Cerebellar nuclear complex (tissue), 1 donor: Measurements from ENCODE around the gene PRKAR1B.

Experiments used
- DNase-seq, 2 experiments: peaks; one replicate each; lab custom pipeline; 2025; lab: John Stamatoyannopoulos, UW

PRKAR1B gene

GRCh38 chr7:572416-573268, 154.4 kb downstream of the PRKAR1B start:
- DNase-seq, result no peak

- no peak for DNase-seq
Observed at GRCh38 chr7:571718-572415, 155.2 kb downstream of the PRKAR1B start.

DNA sequence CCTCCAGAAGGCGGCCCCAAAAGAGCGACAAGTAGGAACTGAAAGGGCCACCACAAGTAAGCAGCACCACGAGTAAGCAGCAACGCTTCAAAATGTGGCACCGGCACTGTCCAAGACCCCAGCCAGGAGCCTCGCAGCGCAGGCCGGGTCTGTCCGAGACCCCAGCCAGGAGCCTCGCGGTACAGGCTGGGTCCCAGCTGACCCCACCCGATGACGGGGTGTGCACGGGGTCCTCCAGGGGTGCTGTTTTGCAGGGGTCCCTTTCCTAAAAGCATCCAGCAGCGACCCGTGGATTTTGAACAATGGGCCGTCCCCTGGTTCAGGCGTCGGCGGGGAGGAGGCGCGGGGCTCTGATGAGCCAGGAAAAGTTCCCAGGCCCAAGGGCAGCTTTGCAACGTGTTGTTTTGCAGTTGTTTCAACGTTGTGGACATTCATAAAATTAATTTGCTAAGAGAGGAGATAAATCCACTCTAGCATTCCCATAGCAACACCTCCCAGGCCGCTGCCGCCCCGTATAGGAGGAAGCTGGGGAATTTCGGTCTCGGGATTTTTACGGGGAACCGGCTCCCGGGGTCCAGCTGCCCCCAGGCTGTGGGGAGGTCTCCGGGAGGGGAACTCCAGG, 155.9 kb downstream of the PRKAR1B start:
- DNase-seq, result no peak

DNA sequence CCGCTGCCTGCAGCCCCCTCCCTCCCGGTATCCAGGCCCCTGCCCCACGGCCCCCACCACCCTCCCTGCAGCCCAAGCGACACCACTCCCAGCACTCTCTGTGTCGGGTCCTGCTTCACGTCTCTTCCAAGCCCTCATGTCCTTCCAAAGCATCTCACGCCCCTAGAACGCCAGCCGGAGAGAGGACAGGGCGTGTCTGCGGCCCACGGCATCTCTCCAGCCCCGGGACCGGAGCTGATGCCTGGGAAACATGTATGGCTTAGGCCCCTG, 156.3 kb downstream of the PRKAR1B start:
- DNase-seq, result no peak

DNA sequence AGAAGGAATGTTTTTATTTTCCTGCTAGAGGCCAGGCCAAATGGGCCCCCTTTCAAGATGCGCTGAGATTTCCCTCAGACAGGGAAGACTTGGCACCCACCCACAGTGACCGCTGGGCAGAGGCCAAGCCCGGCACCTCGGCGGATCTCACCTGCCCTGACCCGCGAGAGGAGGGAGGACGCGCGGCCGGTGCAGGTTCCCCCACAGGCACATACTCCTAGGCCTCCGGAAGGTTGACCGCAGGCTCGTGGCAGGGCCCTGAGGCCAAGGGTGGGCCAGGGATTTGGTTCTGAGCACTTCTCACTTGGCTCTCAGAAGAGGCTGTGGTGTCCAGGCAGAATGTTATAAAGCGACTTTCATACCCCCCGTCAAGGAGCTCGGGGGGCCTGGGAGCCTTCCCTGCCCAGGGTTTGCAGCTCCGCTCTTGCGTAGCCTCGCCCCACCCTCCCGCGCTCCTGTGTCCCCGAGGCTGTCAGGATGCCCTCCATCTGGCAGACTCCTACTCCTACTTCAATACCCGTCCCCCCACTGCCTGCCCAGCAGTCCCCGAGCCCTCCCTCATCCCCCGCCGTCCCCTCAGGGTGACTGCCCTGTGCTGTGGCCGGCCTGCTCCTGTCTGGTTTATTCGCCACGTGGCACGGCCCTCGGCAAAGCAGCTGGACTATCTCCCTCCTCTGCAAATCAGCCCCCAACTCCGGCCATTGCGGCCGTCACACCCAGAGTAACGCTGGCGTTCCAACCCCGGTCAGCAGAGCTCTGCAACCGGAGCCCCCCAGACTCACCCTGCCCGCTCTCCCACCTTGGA, 156.9 kb downstream of the PRKAR1B start:
- no peak for DNase-seq

- DNase-seq, result no peak
Observed at GRCh38 chr7:569071-569855, 157.8 kb downstream of the PRKAR1B start.

- no peak for DNase-seq
Observed at GRCh38 chr7:568031-568951, 158.8 kb downstream of the PRKAR1B start.

- DNase-seq, result no peak
Observed at GRCh38 chr7:567305-567883, 159.7 kb downstream of the PRKAR1B start.

GRCh38 chr7:566100-566499, 161.0 kb downstream of the PRKAR1B start:
- DNase-seq, result no peak

DNA sequence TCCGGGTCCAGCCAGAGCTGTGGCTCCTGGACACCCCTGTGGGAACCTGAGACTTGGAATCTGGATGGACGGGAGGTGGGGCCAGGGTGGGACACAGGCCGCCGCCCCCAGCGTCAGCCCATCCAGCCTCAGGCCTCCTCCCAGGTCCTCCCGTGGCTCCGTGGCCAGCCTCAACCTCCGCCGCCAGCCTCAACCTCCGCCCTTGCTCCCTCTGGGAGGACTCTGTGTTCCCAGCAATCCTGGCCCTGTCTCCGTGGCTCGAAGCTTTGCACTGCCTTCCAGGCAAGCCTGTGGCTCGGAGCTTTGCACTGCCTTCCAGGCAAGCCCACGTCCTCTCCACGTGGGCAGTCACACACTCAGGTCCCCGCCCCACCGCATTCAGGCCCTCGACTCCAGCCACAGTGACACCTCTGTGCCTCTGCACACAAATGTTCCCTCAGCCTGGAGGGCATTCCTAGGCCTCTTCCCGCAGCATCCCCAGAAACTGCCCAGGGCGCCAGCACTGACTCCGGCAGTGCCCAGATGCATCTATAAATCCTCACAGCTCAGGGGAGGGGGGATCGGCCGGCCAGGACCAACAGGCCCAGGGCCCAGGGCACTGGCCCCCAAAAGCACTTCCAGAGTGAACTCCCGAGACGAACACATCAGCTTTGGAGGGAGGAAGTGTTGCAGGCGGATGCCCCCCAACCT, 162.8 kb downstream of the PRKAR1B start:
- no peak for DNase-seq

DNA sequence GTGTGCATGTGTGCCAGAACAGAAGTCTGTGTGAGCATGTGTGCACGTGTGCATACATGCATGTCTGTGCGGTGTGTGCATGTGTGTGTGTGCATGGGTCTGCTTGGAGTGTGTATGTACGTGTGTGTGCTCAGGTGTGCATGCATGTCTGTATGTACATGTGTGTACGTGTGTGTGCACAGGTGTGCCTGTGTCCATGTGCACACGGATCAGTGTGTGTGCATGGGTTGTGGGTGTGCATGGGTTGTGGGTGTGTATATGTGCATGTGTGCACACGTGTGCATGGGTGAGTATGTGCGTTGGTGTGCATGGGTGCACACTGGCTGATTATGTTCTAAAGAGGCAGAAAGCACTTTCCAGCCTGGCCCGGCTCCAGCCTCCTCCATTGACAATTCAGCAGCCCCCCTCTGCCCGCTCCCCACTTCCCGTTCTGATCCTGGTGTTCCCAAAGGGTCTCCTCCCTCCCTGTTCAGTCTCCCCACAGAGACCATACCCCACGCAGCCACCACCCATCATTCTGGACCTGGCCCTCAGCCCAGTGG, 163.4 kb downstream of the PRKAR1B start:
- DNase-seq, result no peak

DNA sequence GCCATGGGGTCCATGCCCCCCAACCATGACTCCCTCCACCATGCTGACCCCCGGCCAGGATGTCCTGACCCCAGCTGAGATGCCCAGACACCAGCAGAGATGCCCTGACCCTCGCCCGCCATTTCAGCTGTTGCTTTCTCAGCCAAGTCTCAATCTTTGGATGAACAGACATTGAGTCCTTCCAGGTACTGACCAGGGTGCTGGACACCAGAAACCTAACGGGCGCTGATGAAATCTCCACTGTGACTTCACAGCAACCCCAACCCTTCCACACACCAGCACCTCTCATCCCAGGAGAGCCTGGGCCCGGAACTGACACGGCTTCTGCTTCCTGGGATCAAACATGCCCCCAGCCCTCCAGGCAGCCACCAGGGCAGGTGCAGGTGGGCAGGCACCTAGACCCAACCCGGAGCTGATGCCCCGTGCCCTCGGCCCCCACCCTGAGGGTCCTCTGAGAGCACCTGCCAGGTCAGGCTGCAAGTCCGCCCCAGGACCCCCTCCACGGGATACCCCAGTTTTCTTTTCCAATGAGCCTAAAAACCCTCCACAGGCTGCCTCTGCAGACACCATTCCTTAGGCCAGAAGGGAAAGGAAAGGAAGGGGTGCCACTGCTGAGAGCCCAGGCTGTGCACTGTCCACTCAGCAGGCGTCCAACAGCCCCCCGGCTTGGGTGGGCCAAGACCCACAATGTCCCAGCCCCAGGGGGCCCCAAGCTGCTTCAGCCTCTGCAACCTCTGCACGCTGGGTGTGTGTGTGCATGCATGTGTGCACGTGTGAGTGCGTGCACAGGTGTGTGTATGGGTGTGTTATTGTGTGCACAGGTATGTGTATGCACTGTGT, 164.1 kb downstream of the PRKAR1B start:
- no peak for DNase-seq

- DNase-seq, result no peak
Observed at GRCh38 chr7:562374-562675, 164.8 kb downstream of the PRKAR1B start.

GRCh38 chr7:561631-562373, 165.3 kb downstream of the PRKAR1B start:
- no peak for DNase-seq

DNA sequence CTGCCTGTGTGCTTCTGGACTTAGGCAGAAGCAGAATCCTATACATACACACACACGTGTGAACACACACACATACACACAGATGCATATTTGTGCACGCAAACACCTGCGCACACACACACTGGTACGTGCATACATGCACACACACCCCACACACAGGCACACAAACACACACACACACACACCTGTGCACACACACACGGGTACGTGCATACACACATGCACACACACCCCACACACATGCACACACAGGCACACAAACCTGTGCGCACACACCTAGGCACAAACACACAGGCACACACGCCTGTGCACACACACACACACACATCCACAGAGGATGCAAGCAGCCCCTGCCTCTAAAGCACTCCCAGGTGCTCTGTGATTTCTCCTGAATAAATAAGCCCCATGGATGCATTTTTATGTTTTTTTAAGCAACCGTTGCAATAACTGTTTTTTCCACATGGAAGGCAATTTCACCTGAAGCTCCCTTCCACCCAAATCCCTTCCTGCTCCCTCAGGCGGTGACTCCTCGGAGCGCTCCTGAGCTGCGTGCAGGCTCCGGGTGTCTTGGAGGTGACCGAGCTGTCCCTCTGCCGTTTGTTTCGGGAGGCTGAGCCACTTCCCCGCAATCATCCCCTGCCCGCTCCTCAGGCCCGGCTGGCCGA, 166.0 kb downstream of the PRKAR1B start:
- DNase-seq, result peak in 1 of 2 experiments; percentile 19

DNA sequence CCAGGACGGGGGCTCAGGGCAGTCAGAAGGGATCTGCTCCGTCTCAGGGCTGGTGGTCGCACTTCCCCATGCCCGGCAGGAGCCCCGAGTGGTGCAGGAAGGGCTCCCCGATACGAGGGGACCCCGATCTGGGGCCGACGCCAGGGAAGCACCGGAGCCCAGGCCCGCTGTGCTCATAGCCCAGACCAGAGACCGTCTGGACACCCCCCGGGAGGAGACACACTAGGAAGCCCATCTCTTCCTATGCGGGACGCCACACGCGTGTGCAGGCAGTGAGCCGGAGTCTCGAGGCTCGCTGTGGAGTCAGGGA, 167.7 kb downstream of the PRKAR1B start:
- DNase-seq, result no peak

GRCh38 chr7:557558-557881, 169.6 kb downstream of the PRKAR1B start:
- DNase-seq, result no peak
